SK-N-SH (cell line): ENCODE data around the gene FYB2. TPM values are rescaled to one million over a fixed set of nuclear protein-coding genes. Genes with fewer than 3 reads are reported as not detected.

Experiments used
- CTCF ChIA-PET: fragments of 300-600, 350-600 bp; formaldehyde crosslinking; extraction: SDS; loops from one replicate; lab custom pipeline; 2021; lab: Yijun Ruan, JAX
- POLR2A ChIA-PET: fragments of 350-600 bp; sonication (Branson Sonifier 250); formaldehyde crosslinking; extraction: SDS; loops from one replicate; lab custom pipeline; 2020; ENCODE audit warnings: antibody characterized with exemption, inconsistent platforms; lab: Yijun Ruan, JAX
- DNase-seq: peaks from one replicate; pipeline ENCODE4 v3.0.0; 2012
- H2AFZ ChIP-seq: fragments of 200-600 bp; sonication (generic); 2 replicates; pipeline ENCODE4 v1.8.1; 2016; ENCODE audit warnings: antibody characterized with exemption, mild to moderate bottlenecking, low read depth
- H3F3A ChIP-seq: fragments of 200-600 bp; sonication (generic); replicated peaks from 2 replicates; pipeline ENCODE3; 2016; ENCODE audit warnings: antibody characterized with exemption, mild to moderate bottlenecking; ENCODE audit not compliant: insufficient read depth
- H3K27ac ChIP-seq, 2 experiments: fragments of 200-500 bp in 1 of 2; fragments of 200-600 bp in 1 of 2; sonication (Bioruptor generic) in 1 of 2; sonication (generic), shearing (Covaris generic) in 1 of 2; 2 replicates each; pipeline versions ENCODE4 v1.5.1 to v1.6.1; 2014 to 2016; ENCODE audit warnings: low read depth in 2 of 2, inconsistent platforms in 1 of 2, low read length in 1 of 2, mild to moderate bottlenecking in 1 of 2, mixed read lengths in 1 of 2
- H3K27me3 ChIP-seq: fragments of 200-600 bp; sonication (generic), shearing (Covaris generic); 2 replicates; pipeline ENCODE4 v1.6.1; 2016; ENCODE audit warnings: mixed run types; ENCODE audit not compliant: insufficient read depth
- H3K36me3 ChIP-seq, 2 experiments: fragments of 200-500 bp in 1 of 2; fragments of 200-600 bp in 1 of 2; sonication (Bioruptor generic) in 1 of 2; sonication (generic) in 1 of 2; replicated peaks in 1 of 2; 2 replicates each; pipeline versions ENCODE3 to v1.5.1; 2014 to 2016; ENCODE audit warnings: low read length in 1 of 2, mild to moderate bottlenecking in 1 of 2; ENCODE audit not compliant: insufficient read depth in 2 of 2, control insufficient read depth in 1 of 2
- H3K4me1 ChIP-seq, 2 experiments: fragments of 200-500 bp in 1 of 2; fragments of 200-600 bp in 1 of 2; sonication (Bioruptor generic) in 1 of 2; sonication (generic), shearing (Covaris generic) in 1 of 2; 2 replicates each; pipeline versions ENCODE4 v1.5.1 to v1.6.1; 2014 to 2016; ENCODE audit warnings: low read depth in 1 of 2, low read length in 1 of 2, mixed run types in 1 of 2; ENCODE audit not compliant: insufficient read depth in 2 of 2, control insufficient read depth in 1 of 2
- H3K4me2 ChIP-seq: fragments of 200-600 bp; sonication (generic), shearing (Covaris generic); 2 replicates; pipeline ENCODE4 v1.6.1; 2017; ENCODE audit warnings: mixed run types
- H3K4me3 ChIP-seq, 2 experiments: fragments of 200-500 bp in 1 of 2; fragments of 200-600 bp in 1 of 2; sonication (Bioruptor generic) in 1 of 2; sonication (generic), shearing (Covaris generic) in 1 of 2; 2 replicates each; pipeline versions ENCODE4 v1.5.1 to v1.8.1; 2014 to 2016; ENCODE audit warnings: low read depth in 2 of 2, inconsistent platforms in 1 of 2, low read length in 1 of 2, mild to moderate bottlenecking in 1 of 2, mixed read lengths in 1 of 2, moderate library complexity in 1 of 2
- H3K79me2 ChIP-seq: fragments of 200-600 bp; sonication (generic); 2 replicates; pipeline ENCODE4 v1.8.1; 2017; ENCODE audit warnings: mild to moderate bottlenecking; ENCODE audit not compliant: insufficient read depth
- H3K9ac ChIP-seq: fragments of 200-600 bp; sonication (generic); 2 replicates; pipeline ENCODE4 v1.6.1; 2017; ENCODE audit warnings: mixed run types
- H3K9me2 ChIP-seq: fragments of 200-600 bp; sonication (generic); 2 replicates; pipeline ENCODE4 v1.6.1; 2017; ENCODE audit warnings: mixed run types
- H3K9me3 ChIP-seq: fragments of 200-600 bp; sonication (generic); 2 replicates; pipeline ENCODE4 v1.6.1; 2017; ENCODE audit warnings: mixed run types, mild to moderate bottlenecking, moderate library complexity
- H4K20me1 ChIP-seq: fragments of 200-600 bp; sonication (generic); 2 replicates; pipeline ENCODE4 v1.6.1; 2017; ENCODE audit warnings: mild to moderate bottlenecking, mixed run types; ENCODE audit not compliant: insufficient read depth
- CHD2 ChIP-seq: fragments of 150-350 bp; IDR thresholded peaks from 2 replicates; pipeline ENCODE4 v1.6.1; 2018; ENCODE audit warnings: low read length; ENCODE audit not compliant: partially characterized antibody
- EP300 ChIP-seq, 2 experiments: IDR thresholded peaks; 2 replicates each; pipeline versions ENCODE4 v1.4.0 to v1.6.1; 2012; ENCODE audit warnings: borderline replicate concordance in 1 of 2, low read depth in 1 of 2, low read length in 1 of 2
- FOSL2 ChIP-seq: IDR thresholded peaks from 2 replicates; pipeline ENCODE4 v1.4.0; 2012; ENCODE audit warnings: low read depth, mild to moderate bottlenecking, moderate library complexity, borderline replicate concordance
- FOXJ3 ChIP-seq: sonication (generic); formaldehyde crosslinking; IDR thresholded peaks from 2 replicates; pipeline ENCODE4 v1.5.1; 2020; ENCODE audit warnings: mild to moderate bottlenecking, missing genetic modification reagents
- FOXM1 ChIP-seq: IDR thresholded peaks from 2 replicates; pipeline ENCODE4 v1.4.0; 2012; ENCODE audit warnings: low read depth, mild to moderate bottlenecking
- GABPA ChIP-seq: IDR thresholded peaks from 2 replicates; pipeline ENCODE4 v1.4.0; 2012; ENCODE audit warnings: low read depth, mild to moderate bottlenecking
- GATA2 ChIP-seq: sonication (generic); formaldehyde crosslinking; IDR thresholded peaks from 2 replicates; pipeline ENCODE4 v1.5.0; 2020; ENCODE audit warnings: mild to moderate bottlenecking, missing genetic modification reagents
- JUND ChIP-seq: IDR thresholded peaks from 2 replicates; pipeline ENCODE4 v1.4.0; 2012
- MEF2A ChIP-seq: IDR thresholded peaks from 2 replicates; pipeline ENCODE4 v1.4.0; 2012; ENCODE audit warnings: low read depth, borderline replicate concordance
- NFIC ChIP-seq: IDR thresholded peaks from 2 replicates; pipeline ENCODE4 v1.4.0; 2012; ENCODE audit warnings: borderline replicate concordance
- NRF1 ChIP-seq: IDR thresholded peaks from 2 replicates; pipeline ENCODE4 v1.6.1; 2012; ENCODE audit warnings: low read depth, mild to moderate bottlenecking, low read length
- POLR2AphosphoS5 ChIP-seq: IDR thresholded peaks from 2 replicates; pipeline ENCODE4 v1.6.1; 2012; ENCODE audit warnings: low read depth, low read length
- RAD21 ChIP-seq: IDR thresholded peaks from 2 replicates; pipeline ENCODE4 v1.6.1; 2012; ENCODE audit warnings: mild to moderate bottlenecking, low read length
- RCOR1 ChIP-seq: fragments of 150-350 bp; IDR thresholded peaks from 2 replicates; pipeline ENCODE4 v1.6.1; 2017; ENCODE audit warnings: antibody characterized with exemption, low read length
- RFX5 ChIP-seq: IDR thresholded peaks from 2 replicates; pipeline ENCODE4 v1.6.1; 2012; ENCODE audit warnings: mild to moderate bottlenecking, improper control_type of control experiment, low read length
- SIN3A ChIP-seq: IDR thresholded peaks from 2 replicates; pipeline ENCODE4 v1.6.1; 2012; ENCODE audit warnings: low read depth, mild to moderate bottlenecking, low read length, moderate library complexity, borderline replicate concordance
- SMC3 ChIP-seq: IDR thresholded peaks from 2 replicates; pipeline ENCODE4 v1.6.1; 2012; ENCODE audit warnings: low read depth, low read length, improper control_type of control experiment
- TAF1 ChIP-seq: IDR thresholded peaks from 2 replicates; pipeline ENCODE4 v1.6.1; 2012; ENCODE audit warnings: low read depth, mild to moderate bottlenecking, low read length, moderate library complexity, borderline replicate concordance
- USF2 ChIP-seq: fragments of 150-350 bp; IDR thresholded peaks from 2 replicates; pipeline ENCODE4 v1.6.1; 2017; ENCODE audit warnings: antibody characterized with exemption, low read length, low read depth, borderline replicate concordance
- YY1 ChIP-seq: IDR thresholded peaks from 2 replicates; pipeline ENCODE4 v1.4.0; 2012; ENCODE audit warnings: low read depth, mild to moderate bottlenecking
- ZBTB33 ChIP-seq: IDR thresholded peaks from 2 replicates; pipeline ENCODE4 v1.4.0; 2012; ENCODE audit warnings: low read depth, borderline replicate concordance
- WGBS: methylation state at CpG from one replicate; pipeline ENCODE4 v1.1.6; 2017; ENCODE audit warnings: low lambda C conversion rate; 5-methylcytosine and 5-hydroxymethylcytosine counted together
- polyA plus RNA-seq, 3 experiments: library from polyadenylated mRNA; depleted of rRNA; stranded (reverse); fragments of >200 nt; gene quantifications; 2 replicates each; pipeline ENCODE4 v1.2.3, GENCODE V29; 2012

Gene FYB2
- polyA plus RNA-seq, 1 of the 3 experiments (the other 2 are of a cell fraction) = not detected

- H3K9me3 ChIP-seq = no peaks in the 10 kb centered on the region
- no peak overlapping the region for H3K9ac ChIP-seq
- no peak overlapping the region for H2AFZ ChIP-seq
- H3F3A ChIP-seq = no peaks in the 10 kb centered on the region
- H3K9me2 ChIP-seq = no peaks in the 10 kb centered on the region; the same call in 1 of the 2 replicates
- H3K27me3 ChIP-seq = no peaks in the 10 kb centered on the region
- no peak overlapping the region for H3K27ac ChIP-seq
- no peak overlapping the region for H3K4me2 ChIP-seq
- CTCF ChIA-PET = no interaction called here
- H4K20me1 ChIP-seq = no peaks in the 10 kb centered on the region
- H3K4me1 ChIP-seq = no peaks in the 10 kb centered on the region
- H3K4me3 ChIP-seq = no peak overlapping the region
- H3K79me2 ChIP-seq = no peaks in the 10 kb centered on the region
- TF ChIP-seq FOXJ3 (no peak), RFX5 (no peak), SIN3A (no peak), CHD2 (no peak), RAD21 (no peak), YY1 (no peak), MEF2A (no peak), NFIC (no peak), GATA2 (CRISPR knock-in tag) (no peak), EP300 (IDR thresholded peaks at IDR 0.05; ENCODE audit: borderline replicate concordance in 1 of 2, low read depth in 1 of 2, low read length in 1 of 2) (no peak), GABPA (no peak)
- no peak for DNase-seq
- H3K36me3 ChIP-seq = peaks cover 0 to 2% of the 10 kb centered on the region in 2 experiments
- POLR2A ChIA-PET = no interaction called here
These were observed 143.4 kb downstream of the FYB2 start for GRCh38 chr1:56675763-56676162.

- no peaks in the 10 kb centered on the region for H3K9me3 ChIP-seq
- TF ChIP-seq FOXM1 = no peak
- no peak for TF ChIP-seq JUND
- TF ChIP-seq SMC3 = no peak
- no peak for TF ChIP-seq TAF1
- TF ChIP-seq RCOR1 = no peak
- no peak for TF ChIP-seq NRF1
- no peak for TF ChIP-seq FOXJ3
- TF ChIP-seq CHD2 = no peak
- no peak for TF ChIP-seq FOSL2
- TF ChIP-seq POLR2AphosphoS5 = no peak
- TF ChIP-seq ZBTB33 = no peak
- TF ChIP-seq USF2 = no peak
- TF ChIP-seq MEF2A = no peak
- TF ChIP-seq RAD21 = no peak
- no peak for TF ChIP-seq EP300 (IDR thresholded peaks at IDR 0.05; ENCODE audit: borderline replicate concordance in 1 of 2, low read depth in 1 of 2, low read length in 1 of 2)
- CTCF ChIA-PET = interaction anchor here (1.0 to 1.6 kb wide), 2 partner anchors 21 to 28 kb away, joined by 3 read pairs; no protein-coding TSS in a partner anchor
- no peaks in the 10 kb centered on the region for H3K27me3 ChIP-seq
- H3K9me2 ChIP-seq = no peaks in the 10 kb centered on the region; the same call in 1 of the 2 replicates
- H3K4me3 ChIP-seq = no peak overlapping the region
- 34% methylated on average over 1 of the region's 1 CpG for WGBS
- no peaks in the 10 kb centered on the region for H3K36me3 ChIP-seq
- no peak for DNase-seq
- no peak overlapping the region for H3K9ac ChIP-seq
- no peaks in the 10 kb centered on the region for H3F3A ChIP-seq
- no peak overlapping the region for H3K4me2 ChIP-seq
- no peaks in the 10 kb centered on the region for H3K4me1 ChIP-seq
- no peak overlapping the region for H3K27ac ChIP-seq
- H2AFZ ChIP-seq = no peak overlapping the region
- POLR2A ChIA-PET = no interaction called here
- H3K79me2 ChIP-seq = no peaks in the 10 kb centered on the region
- no peaks in the 10 kb centered on the region for H4K20me1 ChIP-seq
These were observed 146.6 kb downstream of the FYB2 start for GRCh38 chr1:56672579-56672978.
